GM23338 (cell line): Measurements from ENCODE around the gene GABPB1. TPM values are rescaled to one million over a fixed set of nuclear protein-coding genes. Genes with fewer than 3 reads are reported as not detected.

Source experiments
- ATAC-seq: fragments of 200-7000 bp; cut with Tn5 transposase; 3 replicates; pipeline ENCODE4 v1.9.1; 2020
- DNase-seq: peaks from one replicate; pipeline ENCODE4 v3.0.0-alpha.2; 2015; ENCODE audit warnings: low spot score
- H2AFZ ChIP-seq: fragments of 200-600 bp; sonication (generic); 2 replicates; pipeline ENCODE4 v1.8.0; 2016; ENCODE audit warnings: antibody characterized with exemption, mild to moderate bottlenecking, moderate library complexity
- H3F3A ChIP-seq: fragments of 200-600 bp; sonication (generic); replicated peaks from 2 replicates; pipeline ENCODE4 v1.8.0; 2017; ENCODE audit warnings: antibody characterized with exemption, mixed run types, low read depth
- H3K27ac ChIP-seq: fragments of 200-600 bp; sonication (generic); 2 replicates; pipeline ENCODE4 v1.6.1; 2016; ENCODE audit warnings: low read depth
- H3K27me3 ChIP-seq: fragments of 200-600 bp; sonication (generic); 2 replicates; pipeline ENCODE4 v1.8.0; 2016; ENCODE audit warnings: mild to moderate bottlenecking, mixed run types, moderate library complexity; ENCODE audit not compliant: insufficient read depth
- H3K36me3 ChIP-seq: fragments of 200-600 bp; sonication (generic); 2 replicates; pipeline ENCODE4 v1.8.0; 2016; ENCODE audit warnings: mild to moderate bottlenecking; ENCODE audit not compliant: insufficient read depth
- H3K4me1 ChIP-seq: fragments of 200-600 bp; sonication (generic); 2 replicates; pipeline ENCODE4 v1.8.0; 2016; ENCODE audit warnings: mild to moderate bottlenecking, moderate library complexity; ENCODE audit not compliant: insufficient read depth
- H3K4me2 ChIP-seq: fragments of 200-600 bp; sonication (generic); 2 replicates; pipeline ENCODE4 v1.7.1; 2017; ENCODE audit warnings: mixed run types
- H3K4me3 ChIP-seq: fragments of 200-600 bp; sonication (generic); 2 replicates; pipeline ENCODE4 v1.6.1; 2016; ENCODE audit warnings: mixed run types
- H3K79me2 ChIP-seq: fragments of 200-600 bp; sonication (generic); replicated peaks from 2 replicates; pipeline ENCODE4 v1.8.0; 2017; ENCODE audit warnings: mild to moderate bottlenecking; ENCODE audit not compliant: insufficient read depth
- H3K9me2 ChIP-seq: fragments of 200-600 bp; sonication (generic); 2 replicates; pipeline ENCODE4 v1.8.0; 2017; ENCODE audit not compliant: insufficient read depth
- H4K20me1 ChIP-seq: fragments of 200-600 bp; sonication (generic); replicated peaks from 2 replicates; pipeline ENCODE4 v1.8.0; 2017; ENCODE audit warnings: mild to moderate bottlenecking; ENCODE audit not compliant: insufficient read depth
- H3K27ac Mint-ChIP-seq: 2 replicates; pipeline ENCODE4 v1.8.0; 2020; ENCODE audit warnings: inconsistent platforms, mild to moderate bottlenecking, moderate library complexity, mixed read lengths
- H3K27me3 Mint-ChIP-seq: 3 replicates; pipeline ENCODE4 v1.8.0; 2022; ENCODE audit warnings: low read depth, mild to moderate bottlenecking, moderate library complexity, mixed read lengths, inconsistent platforms; ENCODE audit not compliant: insufficient read depth, poor library complexity
- H3K36me3 Mint-ChIP-seq: 3 replicates; pipeline ENCODE4 v1.8.0; 2021; ENCODE audit warnings: low read depth, mild to moderate bottlenecking, inconsistent platforms, moderate library complexity, mixed read lengths
- H3K4me1 Mint-ChIP-seq: 3 replicates; pipeline ENCODE4 v1.8.0; 2020; ENCODE audit warnings: mild to moderate bottlenecking, inconsistent platforms, mixed read lengths
- H3K4me3 Mint-ChIP-seq: 3 replicates; pipeline ENCODE4 v1.8.0; 2021; ENCODE audit warnings: moderate library complexity, mild to moderate bottlenecking, inconsistent platforms, mixed read lengths
- H3K9me3 Mint-ChIP-seq: 3 replicates; pipeline ENCODE4 v1.8.0; 2020; ENCODE audit warnings: moderate library complexity, mild to moderate bottlenecking, inconsistent platforms, mixed read lengths
- EZH2 ChIP-seq: fragments of 200-600 bp; sonication (generic); IDR thresholded peaks from one replicate; pipeline ENCODE4 v1.8.0; 2017; ENCODE audit warnings: antibody characterized with exemption, mild to moderate bottlenecking, low read depth; ENCODE audit not compliant: unreplicated experiment
- EZH2phosphoT487 ChIP-seq: fragments of 200-600 bp; sonication (generic); IDR thresholded peaks from one replicate; pipeline ENCODE4 v1.8.1; 2018; ENCODE audit warnings: antibody characterized with exemption; ENCODE audit not compliant: unreplicated experiment
- POLR2AphosphoS5 ChIP-seq: IDR thresholded peaks from 2 replicates; pipeline ENCODE4 v1.6.1; 2016; ENCODE audit warnings: antibody characterized with exemption, low read depth
- STAT1 ChIP-seq: IDR thresholded peaks from one replicate; pipeline ENCODE4 v1.6.1; 2016; ENCODE audit warnings: antibody characterized with exemption; ENCODE audit not compliant: unreplicated experiment
- ZNF114 ChIP-seq: fragments of 250-450 bp; sonication (Bioruptor Pico); IDR thresholded peaks from 2 replicates; pipeline ENCODE4 v1.5.0; 2020; ENCODE audit warnings: mild to moderate bottlenecking, moderate library complexity
- ZNF331 ChIP-seq: fragments of 250-450 bp; sonication (Bioruptor Pico); IDR thresholded peaks from 2 replicates; pipeline ENCODE4 v1.5.0; 2020; ENCODE audit warnings: low read depth, mild to moderate bottlenecking, moderate library complexity
- polyA plus RNA-seq: library from polyadenylated mRNA; unstranded; fragments of >200 nt; fragmentation: Nextera tagmentation; extraction: Ambion mirVana; gene quantifications from 2 replicates; pipeline ENCODE4 v1.2.1, GENCODE V29; 2016
- total RNA-seq: library from RNA; depleted of rRNA; stranded (reverse); fragments of >200 nt; shearing (Covaris generic); gene quantifications from 2 replicates; pipeline ENCODE4 v1.2.3, GENCODE V29; 2014
- TF ChIP-seq, protein P1 (sequence below), 2 experiments: fragments of 200-600 bp in 1 of 2; sonication (generic) in 1 of 2; conservative IDR thresholded peaks; 2 replicates each; pipeline versions ENCODE4 v1.5.1 to v1.6.1; 2016 to 2017; ENCODE audit warnings: antibody characterized with exemption in 2 of 2, low read depth in 2 of 2, mild to moderate bottlenecking in 2 of 2, moderate library complexity in 1 of 2
- TF ChIP-seq, protein P2 (sequence below): IDR thresholded peaks from 2 replicates; pipeline ENCODE4 v1.6.1; 2016; ENCODE audit warnings: antibody characterized with exemption
- TF ChIP-seq, protein P3 (sequence below): fragments of 250-450 bp; sonication (Bioruptor Pico); IDR thresholded peaks from 2 replicates; pipeline ENCODE4 v1.5.0; 2020; ENCODE audit warnings: mild to moderate bottlenecking, moderate library complexity

The GABPB1 gene
- total and polyA plus RNA-seq, 2 experiments from 2014 or later: 34.4 to 53.9 TPM

DNA sequence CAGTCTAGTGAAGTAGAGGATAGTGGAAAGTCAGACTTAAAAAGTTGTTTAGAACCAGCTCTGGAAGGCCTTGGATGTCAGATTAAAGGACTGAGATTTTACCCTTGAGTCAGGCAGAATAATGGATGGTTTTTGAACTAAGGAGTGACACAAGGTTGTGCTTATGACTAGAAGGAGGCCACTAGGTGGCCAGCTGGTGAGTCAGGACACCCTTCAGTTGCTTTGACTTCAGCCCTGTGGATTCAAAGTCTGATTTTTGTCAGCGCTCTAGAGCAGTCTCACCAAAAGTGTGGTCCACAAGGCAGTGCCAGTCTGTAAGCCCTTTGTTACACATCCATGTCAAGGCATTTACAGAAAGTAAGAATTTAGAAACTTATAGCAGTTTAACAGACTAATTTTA, 3.8 kb upstream of the GABPB1 start:
- no peaks in the 10 kb centered on the region for H3F3A ChIP-seq
- H3K27me3 ChIP-seq: no peaks in the 10 kb centered on the region
- H3K27ac ChIP-seq: no peak overlapping the region
- Mint-ChIP-seq H3K36me3 (peaks cover 67% of the 10 kb centered on the region), H3K27ac (no peak overlapping the region), H3K4me3 (no peak overlapping the region), H3K4me1 (peaks cover 12% of the 10 kb centered on the region), H3K9me3 (peaks cover 3% of the 10 kb centered on the region; the same call in 2 of the 3 replicates), H3K27me3 (peaks cover 14% of the 10 kb centered on the region)
- peaks cover 19% of the 10 kb centered on the region; the same call in 1 of the 2 replicates for H3K36me3 ChIP-seq
- no peaks in the 10 kb centered on the region for H3K9me2 ChIP-seq
- H3K4me3 ChIP-seq: no peak overlapping the region
- TF ChIP-seq ZNF331 (CRISPR knock-in tag): no peak
- TF ChIP-seq, protein P1, sequence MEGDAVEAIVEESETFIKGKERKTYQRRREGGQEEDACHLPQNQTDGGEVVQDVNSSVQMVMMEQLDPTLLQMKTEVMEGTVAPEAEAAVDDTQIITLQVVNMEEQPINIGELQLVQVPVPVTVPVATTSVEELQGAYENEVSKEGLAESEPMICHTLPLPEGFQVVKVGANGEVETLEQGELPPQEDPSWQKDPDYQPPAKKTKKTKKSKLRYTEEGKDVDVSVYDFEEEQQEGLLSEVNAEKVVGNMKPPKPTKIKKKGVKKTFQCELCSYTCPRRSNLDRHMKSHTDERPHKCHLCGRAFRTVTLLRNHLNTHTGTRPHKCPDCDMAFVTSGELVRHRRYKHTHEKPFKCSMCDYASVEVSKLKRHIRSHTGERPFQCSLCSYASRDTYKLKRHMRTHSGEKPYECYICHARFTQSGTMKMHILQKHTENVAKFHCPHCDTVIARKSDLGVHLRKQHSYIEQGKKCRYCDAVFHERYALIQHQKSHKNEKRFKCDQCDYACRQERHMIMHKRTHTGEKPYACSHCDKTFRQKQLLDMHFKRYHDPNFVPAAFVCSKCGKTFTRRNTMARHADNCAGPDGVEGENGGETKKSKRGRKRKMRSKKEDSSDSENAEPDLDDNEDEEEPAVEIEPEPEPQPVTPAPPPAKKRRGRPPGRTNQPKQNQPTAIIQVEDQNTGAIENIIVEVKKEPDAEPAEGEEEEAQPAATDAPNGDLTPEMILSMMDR (conservative IDR thresholded peaks at IDR 0.05; ENCODE audit: low read depth in 2 of 2): peak; percentile 47 to 52
- H3K4me2 ChIP-seq: no peak overlapping the region
- peaks cover 23% of the 10 kb centered on the region for H4K20me1 ChIP-seq
- peaks cover 53% of the 10 kb centered on the region for H3K79me2 ChIP-seq
- ATAC-seq: no peak; the same call in 2 of the 3 replicates
- 0 out of 2 replicates have a peak, but pooled peaks cover 9% of the 10 kb centered on the region for H3K4me1 ChIP-seq
- no peak overlapping the region for H2AFZ ChIP-seq
- DNase-seq: peak; percentile 61

DNA sequence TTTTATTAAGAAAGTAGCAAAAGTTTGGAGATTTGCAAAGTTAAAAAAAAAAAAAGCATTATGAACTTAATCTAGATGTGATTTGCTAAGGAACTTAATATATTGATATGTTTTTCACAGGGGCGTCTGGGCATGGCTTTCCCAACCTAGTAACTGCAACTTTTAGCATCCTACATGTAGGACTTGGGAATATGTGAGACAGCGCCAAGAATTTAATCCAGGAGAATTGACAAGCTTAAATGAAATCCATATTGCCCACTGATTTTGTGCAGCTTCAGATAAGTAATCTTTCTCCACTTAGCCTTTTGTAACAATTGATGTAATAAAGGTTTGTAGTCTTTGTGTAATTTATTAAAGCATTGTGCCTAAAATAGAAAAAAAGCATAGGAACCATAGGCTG, 982 bp upstream of the GABPB1 start:
- Mint-ChIP-seq H3K9me3 (peaks cover 3% of the 10 kb centered on the region; the same call in 2 of the 3 replicates), H3K4me1 (peaks cover 22% of the 10 kb centered on the region), H3K4me3 (peak overlapping the region; percentile 99), H3K27me3 (peaks cover 22% of the 10 kb centered on the region), H3K36me3 (peaks cover 64% of the 10 kb centered on the region), H3K27ac (peak overlapping the region; percentile 99)
- H3K27ac ChIP-seq: peak overlapping the region; percentile 99
- ATAC-seq: no peak
- no peaks in the 10 kb centered on the region for H3F3A ChIP-seq
- H4K20me1 ChIP-seq: peaks cover 10% of the 10 kb centered on the region; the same call in 1 of the 2 replicates
- peak overlapping the region; percentile 83 for H3K4me2 ChIP-seq
- peak overlapping the region; percentile 66 for H3K4me3 ChIP-seq
- no peak overlapping the region for H2AFZ ChIP-seq
- 0 out of 2 replicates have a peak, but pooled peaks cover 12% of the 10 kb centered on the region for H3K36me3 ChIP-seq
- DNase-seq: no peak
- no peaks in the 10 kb centered on the region for H3K27me3 ChIP-seq
- peaks cover 76% of the 10 kb centered on the region for H3K79me2 ChIP-seq
- peaks cover 19% of the 10 kb centered on the region for H3K4me1 ChIP-seq
- no peaks in the 10 kb centered on the region for H3K9me2 ChIP-seq
- no peak for TF ChIP-seq POLR2AphosphoS5
- TF ChIP-seq EZH2: no peak
- no peak for TF ChIP-seq STAT1
- TF ChIP-seq, protein P1 (conservative IDR thresholded peaks at IDR 0.05; ENCODE audit: low read depth in 2 of 2): no peak
- TF ChIP-seq, protein P2, sequence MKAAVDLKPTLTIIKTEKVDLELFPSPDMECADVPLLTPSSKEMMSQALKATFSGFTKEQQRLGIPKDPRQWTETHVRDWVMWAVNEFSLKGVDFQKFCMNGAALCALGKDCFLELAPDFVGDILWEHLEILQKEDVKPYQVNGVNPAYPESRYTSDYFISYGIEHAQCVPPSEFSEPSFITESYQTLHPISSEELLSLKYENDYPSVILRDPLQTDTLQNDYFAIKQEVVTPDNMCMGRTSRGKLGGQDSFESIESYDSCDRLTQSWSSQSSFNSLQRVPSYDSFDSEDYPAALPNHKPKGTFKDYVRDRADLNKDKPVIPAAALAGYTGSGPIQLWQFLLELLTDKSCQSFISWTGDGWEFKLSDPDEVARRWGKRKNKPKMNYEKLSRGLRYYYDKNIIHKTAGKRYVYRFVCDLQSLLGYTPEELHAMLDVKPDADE: no peak
- no peak for TF ChIP-seq ZNF114 (CRISPR knock-in tag)
- TF ChIP-seq, protein P3, sequence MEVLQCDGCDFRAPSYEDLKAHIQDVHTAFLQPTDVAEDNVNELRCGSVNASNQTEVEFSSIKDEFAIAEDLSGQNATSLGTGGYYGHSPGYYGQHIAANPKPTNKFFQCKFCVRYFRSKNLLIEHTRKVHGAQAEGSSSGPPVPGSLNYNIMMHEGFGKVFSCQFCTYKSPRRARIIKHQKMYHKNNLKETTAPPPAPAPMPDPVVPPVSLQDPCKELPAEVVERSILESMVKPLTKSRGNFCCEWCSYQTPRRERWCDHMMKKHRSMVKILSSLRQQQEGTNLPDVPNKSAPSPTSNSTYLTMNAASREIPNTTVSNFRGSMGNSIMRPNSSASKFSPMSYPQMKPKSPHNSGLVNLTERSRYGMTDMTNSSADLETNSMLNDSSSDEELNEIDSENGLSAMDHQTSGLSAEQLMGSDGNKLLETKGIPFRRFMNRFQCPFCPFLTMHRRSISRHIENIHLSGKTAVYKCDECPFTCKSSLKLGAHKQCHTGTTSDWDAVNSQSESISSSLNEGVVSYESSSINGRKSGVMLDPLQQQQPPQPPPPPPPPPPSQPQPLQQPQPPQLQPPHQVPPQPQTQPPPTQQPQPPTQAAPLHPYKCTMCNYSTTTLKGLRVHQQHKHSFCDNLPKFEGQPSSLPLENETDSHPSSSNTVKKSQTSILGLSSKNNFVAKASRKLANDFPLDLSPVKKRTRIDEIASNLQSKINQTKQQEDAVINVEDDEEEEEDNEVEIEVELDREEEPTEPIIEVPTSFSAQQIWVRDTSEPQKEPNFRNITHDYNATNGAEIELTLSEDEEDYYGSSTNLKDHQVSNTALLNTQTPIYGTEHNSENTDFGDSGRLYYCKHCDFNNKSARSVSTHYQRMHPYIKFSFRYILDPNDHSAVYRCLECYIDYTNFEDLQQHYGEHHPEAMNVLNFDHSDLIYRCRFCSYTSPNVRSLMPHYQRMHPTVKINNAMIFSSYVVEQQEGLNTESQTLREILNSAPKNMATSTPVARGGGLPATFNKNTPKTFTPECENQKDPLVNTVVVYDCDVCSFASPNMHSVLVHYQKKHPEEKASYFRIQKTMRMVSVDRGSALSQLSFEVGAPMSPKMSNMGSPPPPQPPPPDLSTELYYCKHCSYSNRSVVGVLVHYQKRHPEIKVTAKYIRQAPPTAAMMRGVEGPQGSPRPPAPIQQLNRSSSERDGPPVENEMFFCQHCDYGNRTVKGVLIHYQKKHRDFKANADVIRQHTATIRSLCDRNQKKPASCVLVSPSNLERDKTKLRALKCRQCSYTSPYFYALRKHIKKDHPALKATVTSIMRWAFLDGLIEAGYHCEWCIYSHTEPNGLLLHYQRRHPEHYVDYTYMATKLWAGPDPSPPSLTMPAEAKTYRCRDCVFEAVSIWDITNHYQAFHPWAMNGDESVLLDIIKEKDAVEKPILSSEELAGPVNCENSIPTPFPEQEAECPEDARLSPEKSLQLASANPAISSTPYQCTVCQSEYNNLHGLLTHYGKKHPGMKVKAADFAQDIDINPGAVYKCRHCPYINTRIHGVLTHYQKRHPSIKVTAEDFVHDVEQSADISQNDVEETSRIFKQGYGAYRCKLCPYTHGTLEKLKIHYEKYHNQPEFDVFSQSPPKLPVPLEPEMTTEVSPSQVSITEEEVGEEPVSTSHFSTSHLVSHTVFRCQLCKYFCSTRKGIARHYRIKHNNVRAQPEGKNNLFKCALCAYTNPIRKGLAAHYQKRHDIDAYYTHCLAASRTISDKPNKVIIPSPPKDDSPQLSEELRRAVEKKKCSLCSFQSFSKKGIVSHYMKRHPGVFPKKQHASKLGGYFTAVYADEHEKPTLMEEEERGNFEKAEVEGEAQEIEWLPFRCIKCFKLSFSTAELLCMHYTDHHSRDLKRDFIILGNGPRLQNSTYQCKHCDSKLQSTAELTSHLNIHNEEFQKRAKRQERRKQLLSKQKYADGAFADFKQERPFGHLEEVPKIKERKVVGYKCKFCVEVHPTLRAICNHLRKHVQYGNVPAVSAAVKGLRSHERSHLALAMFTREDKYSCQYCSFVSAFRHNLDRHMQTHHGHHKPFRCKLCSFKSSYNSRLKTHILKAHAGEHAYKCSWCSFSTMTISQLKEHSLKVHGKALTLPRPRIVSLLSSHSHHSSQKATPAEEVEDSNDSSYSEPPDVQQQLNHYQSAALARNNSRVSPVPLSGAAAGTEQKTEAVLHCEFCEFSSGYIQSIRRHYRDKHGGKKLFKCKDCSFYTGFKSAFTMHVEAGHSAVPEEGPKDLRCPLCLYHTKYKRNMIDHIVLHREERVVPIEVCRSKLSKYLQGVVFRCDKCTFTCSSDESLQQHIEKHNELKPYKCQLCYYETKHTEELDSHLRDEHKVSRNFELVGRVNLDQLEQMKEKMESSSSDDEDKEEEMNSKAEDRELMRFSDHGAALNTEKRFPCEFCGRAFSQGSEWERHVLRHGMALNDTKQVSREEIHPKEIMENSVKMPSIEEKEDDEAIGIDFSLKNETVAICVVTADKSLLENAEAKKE (CRISPR knock-in tag): no peak
- no peak for TF ChIP-seq EZH2phosphoT487
